ENCODE data around the gene OR6J1.
"Not testable (repeated sequence)": the region's sequence is repeated elsewhere in the genome, so short reads cannot be mapped to it uniquely, and the experiment has no call there.

OR6J1 gene

GRCh38 chr14:22635980-22636379, 8.2 kb downstream of the OR6J1 start:
- H3K27ac Mint-ChIP-seq; H3K36me3 Mint-ChIP-seq; ATAC-seq (replicated peaks); H3K4me3 Mint-ChIP-seq; H3K9me3 Mint-ChIP-seq; DNase-seq; H3K4me1 Mint-ChIP-seq: not testable (repeated sequence)
- H3K27me3 Mint-ChIP-seq: peaks cover 14 to 23% of the 10 kb centered on the region in 2 donors

DNA sequence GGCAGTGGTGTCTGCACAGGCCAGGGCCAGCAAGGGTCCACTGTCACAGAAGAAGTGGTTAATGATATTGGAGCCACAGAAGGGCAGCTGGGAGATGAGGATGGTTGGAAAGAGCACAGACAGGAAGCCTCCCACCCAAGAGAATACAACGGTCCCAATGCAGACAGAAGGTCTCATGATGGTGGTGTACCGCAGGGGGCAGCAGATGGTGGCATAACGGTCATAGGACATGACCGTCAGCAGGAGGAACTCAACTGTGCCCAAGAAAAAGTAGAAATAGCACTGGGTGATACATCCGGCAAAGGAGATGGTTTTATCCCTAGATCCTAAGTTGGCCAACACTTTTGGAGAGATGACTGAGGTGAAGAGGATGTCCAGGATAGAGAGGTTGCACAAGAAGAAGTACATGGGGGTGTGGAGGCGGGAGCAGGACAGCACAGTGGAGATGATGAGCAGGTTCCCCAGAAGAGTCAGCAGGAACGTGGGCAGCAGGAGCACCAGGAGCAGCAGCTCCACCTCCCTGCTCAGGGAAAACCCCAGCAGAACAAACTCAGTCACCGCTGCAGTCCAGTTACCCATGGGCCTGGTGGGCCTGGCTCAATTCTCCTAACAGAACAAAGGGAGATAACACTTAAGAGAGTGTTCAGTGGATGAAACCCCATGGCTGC, 9.8 kb downstream of the OR6J1 start:
- H3K27me3 Mint-ChIP-seq: peaks cover 25 to 36% of the 10 kb centered on the region in 2 donors
- no peak overlapping the region for H3K4me3 Mint-ChIP-seq
- peaks cover 7 to 14% of the 10 kb centered on the region in 2 donors for H3K9me3 Mint-ChIP-seq
- peaks cover 6 to 7% of the 10 kb centered on the region in 2 donors for H3K36me3 Mint-ChIP-seq
- ATAC-seq (replicated peaks) (no peak), DNase-seq (no peak)
- peaks cover 0 to 2% of the 10 kb centered on the region in 2 donors for H3K4me1 Mint-ChIP-seq
- no peak overlapping the region for H3K27ac Mint-ChIP-seq

GRCh38 chr14:22630486-22630885, 13.7 kb downstream of the OR6J1 start:
- no peak for ATAC-seq (replicated peaks)
- H3K4me3 Mint-ChIP-seq: no peak overlapping the region
- H3K27me3 Mint-ChIP-seq: peaks cover 35 to 43% of the 10 kb centered on the region in 2 donors
- no peak for DNase-seq
- no peak overlapping the region for H3K27ac Mint-ChIP-seq
- peaks cover 6 to 7% of the 10 kb centered on the region in 2 donors for H3K36me3 Mint-ChIP-seq
- peaks cover 0 to 2% of the 10 kb centered on the region in 2 donors for H3K4me1 Mint-ChIP-seq
- peaks cover 7 to 14% of the 10 kb centered on the region in 2 donors for H3K9me3 Mint-ChIP-seq

DNA sequence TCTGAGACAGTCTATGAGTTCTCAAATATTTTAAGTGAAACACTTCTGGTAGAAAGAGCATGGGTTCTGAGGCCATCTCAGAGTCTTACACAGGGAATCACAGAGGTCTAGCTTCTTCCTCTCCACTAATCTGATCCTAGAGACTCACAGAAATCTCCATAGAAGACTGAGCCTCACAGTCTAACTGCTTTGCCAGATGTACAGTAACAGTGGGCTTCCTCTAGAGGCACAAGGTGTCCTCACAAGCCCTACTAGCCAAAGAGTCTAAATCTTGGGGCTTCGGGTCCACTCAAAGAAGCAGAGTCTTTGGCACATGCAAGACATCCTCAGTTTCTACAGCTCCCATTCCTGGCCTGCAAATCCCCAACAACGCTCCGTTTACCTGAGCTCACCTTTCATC, 14.1 kb downstream of the OR6J1 start:
- no peak overlapping the region for H3K4me3 Mint-ChIP-seq
- peaks cover 0 to 2% of the 10 kb centered on the region in 2 donors for H3K4me1 Mint-ChIP-seq
- no peak for ATAC-seq (replicated peaks)
- H3K36me3 Mint-ChIP-seq: peaks cover 6 to 7% of the 10 kb centered on the region in 2 donors
- H3K27ac Mint-ChIP-seq: no peak overlapping the region
- H3K9me3 Mint-ChIP-seq: peaks cover 7 to 14% of the 10 kb centered on the region in 2 donors
- H3K27me3 Mint-ChIP-seq: peaks cover 35 to 43% of the 10 kb centered on the region in 2 donors
- no peak for DNase-seq

DNA sequence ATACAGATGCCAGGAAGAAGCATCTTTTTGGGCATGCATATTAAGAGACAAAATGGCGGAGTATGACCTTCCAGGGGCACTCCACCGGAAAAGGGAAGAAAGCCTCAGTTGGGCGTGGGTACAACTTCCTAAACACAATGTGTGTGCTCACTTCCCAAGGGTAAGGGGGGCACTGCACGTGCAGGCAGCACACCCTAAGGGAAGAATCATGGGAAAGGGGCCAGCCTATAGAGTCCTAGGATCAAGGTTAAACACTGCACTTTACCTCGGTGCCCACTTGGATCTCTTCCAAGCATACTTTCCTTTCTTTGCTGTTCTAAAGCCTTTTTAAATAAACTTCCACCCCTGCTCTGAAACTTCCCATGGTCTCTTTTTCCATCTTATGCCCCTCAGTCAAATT, 14.8 kb downstream of the OR6J1 start:
- H3K4me3 Mint-ChIP-seq: no peak overlapping the region
- H3K27me3 Mint-ChIP-seq: peaks cover 35 to 43% of the 10 kb centered on the region in 2 donors
- peaks cover 7 to 14% of the 10 kb centered on the region in 2 donors for H3K9me3 Mint-ChIP-seq
- DNase-seq (no peak), ATAC-seq (replicated peaks) (no peak)
- peaks cover 0 to under 1% of the 10 kb centered on the region in 2 donors for H3K4me1 Mint-ChIP-seq
- peaks cover 6 to 7% of the 10 kb centered on the region in 2 donors for H3K36me3 Mint-ChIP-seq
- H3K27ac Mint-ChIP-seq: no peak overlapping the region

DNA sequence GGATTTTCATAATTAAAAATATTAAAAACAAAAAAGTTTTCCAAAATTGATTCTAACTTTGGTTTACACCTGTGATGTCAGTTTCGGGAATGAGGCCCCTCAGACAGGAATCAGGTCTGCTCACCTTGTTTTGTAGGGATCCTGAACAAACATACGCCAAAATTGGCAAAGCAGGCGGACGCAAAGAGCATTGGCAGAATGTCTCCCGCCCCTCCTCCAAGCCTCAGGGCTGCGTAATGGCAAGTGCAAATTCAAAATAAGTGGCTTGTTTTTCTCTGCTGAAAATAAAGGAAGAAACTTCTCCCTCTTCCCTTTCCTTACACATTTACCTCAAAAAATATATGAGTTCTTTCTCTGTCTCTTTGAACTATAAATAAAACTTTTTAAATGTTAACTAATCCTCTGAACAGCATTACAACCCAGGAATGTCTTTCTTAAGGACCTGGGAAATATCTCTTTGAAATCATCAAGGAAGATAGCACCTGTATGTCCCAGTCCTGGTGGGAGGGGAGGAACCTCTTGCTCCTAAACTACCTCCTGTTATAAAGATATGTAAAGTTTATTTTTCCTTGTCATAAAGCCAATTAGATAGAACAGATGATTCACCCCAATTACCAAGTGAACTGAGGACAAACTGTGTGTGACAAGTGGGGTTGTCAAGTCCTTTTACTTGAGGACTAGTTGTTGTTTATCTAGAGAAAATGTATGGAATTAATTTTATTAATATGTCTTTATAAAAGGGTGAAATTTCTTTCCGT, 16.5 kb downstream of the OR6J1 start:
- Mint-ChIP-seq H3K36me3 (peaks cover 6 to 7% of the 10 kb centered on the region in 2 donors), H3K27me3 (peaks cover 33 to 37% of the 10 kb centered on the region in 2 donors), H3K4me3 (no peak overlapping the region), H3K4me1 (peaks cover 0 to 6% of the 10 kb centered on the region in 2 donors), H3K9me3 (peaks cover 7 to 14% of the 10 kb centered on the region in 2 donors), H3K27ac (no peak overlapping the region)
- DNase-seq (no peak), ATAC-seq (replicated peaks) (no peak)

DNA sequence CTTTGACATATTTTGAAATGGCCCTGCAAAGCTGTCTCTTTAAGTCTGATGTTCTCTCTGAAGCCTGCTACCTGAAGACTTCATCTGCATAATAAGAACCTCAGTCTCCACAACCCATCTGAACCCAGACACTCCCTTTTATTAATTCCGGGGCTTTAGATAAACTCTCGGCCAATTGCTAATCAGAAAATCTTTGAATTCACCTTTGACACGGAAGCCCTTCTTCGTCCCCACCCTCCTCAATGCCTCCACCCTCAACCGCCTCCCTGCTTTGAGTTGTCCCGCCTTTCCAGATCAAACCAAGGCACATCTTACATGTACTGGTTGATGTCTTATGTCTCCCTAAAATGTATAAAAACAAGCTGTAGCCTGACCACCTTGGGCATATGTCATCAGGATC, 17.6 kb downstream of the OR6J1 start:
- Mint-ChIP-seq H3K36me3 (peaks cover 6 to 10% of the 10 kb centered on the region in 2 donors), H3K4me3 (no peak overlapping the region), H3K4me1 (peaks cover 0 to 6% of the 10 kb centered on the region in 2 donors), H3K27ac (no peak overlapping the region), H3K9me3 (peaks cover 7 to 11% of the 10 kb centered on the region in 2 donors), H3K27me3 (peaks cover 25 to 29% of the 10 kb centered on the region in 2 donors)
- DNase-seq (no peak), ATAC-seq (replicated peaks) (no peak)

- ATAC-seq (replicated peaks) (no peak), DNase-seq (no peak)
- peaks cover 0 to 6% of the 10 kb centered on the region in 2 donors for H3K4me1 Mint-ChIP-seq
- H3K4me3 Mint-ChIP-seq: no peak overlapping the region
- H3K9me3 Mint-ChIP-seq: no peaks in the 10 kb centered on the region
- H3K27me3 Mint-ChIP-seq: peaks cover 4 to 5% of the 10 kb centered on the region in 2 donors
- H3K36me3 Mint-ChIP-seq: peaks cover 5 to 10% of the 10 kb centered on the region in 2 donors
- no peak overlapping the region for H3K27ac Mint-ChIP-seq
Observed at GRCh38 chr14:22623047-22623446, 21.1 kb downstream of the OR6J1 start.

- ATAC-seq (replicated peaks) (no peak), DNase-seq (no peak)
- peaks cover 5 to 10% of the 10 kb centered on the region in 2 donors for H3K36me3 Mint-ChIP-seq
- no peak overlapping the region for H3K27ac Mint-ChIP-seq
- H3K27me3 Mint-ChIP-seq: peaks cover 4 to 5% of the 10 kb centered on the region in 2 donors
- no peak overlapping the region for H3K4me3 Mint-ChIP-seq
- H3K9me3 Mint-ChIP-seq: no peaks in the 10 kb centered on the region
- H3K4me1 Mint-ChIP-seq: peaks cover 0 to 6% of the 10 kb centered on the region in 2 donors
Observed at GRCh38 chr14:22622255-22622654, 21.9 kb downstream of the OR6J1 start.

DNA sequence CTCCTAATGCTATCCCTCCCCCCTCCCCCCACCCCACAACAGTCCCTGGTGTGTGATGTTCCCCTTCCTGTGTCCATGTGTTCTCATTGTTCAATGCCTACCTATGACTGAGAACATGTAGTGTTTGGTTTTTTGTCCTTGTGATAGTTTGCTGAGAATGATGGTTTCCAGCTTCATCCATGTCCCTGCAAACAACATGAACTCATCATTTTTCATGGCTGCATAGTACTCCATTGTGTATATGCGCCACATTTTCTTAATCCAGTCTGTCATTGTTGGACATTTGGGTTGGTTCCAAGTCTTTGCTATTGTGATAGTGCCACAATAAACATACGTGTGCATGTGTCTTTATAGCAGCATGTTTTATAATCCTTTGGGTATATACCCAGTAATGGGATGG, 28.4 kb downstream of the OR6J1 start:
- peaks cover 26 to 31% of the 10 kb centered on the region in 2 donors for H3K36me3 Mint-ChIP-seq
- ATAC-seq (replicated peaks); H3K9me3 Mint-ChIP-seq; H3K4me3 Mint-ChIP-seq; H3K27ac Mint-ChIP-seq; H3K27me3 Mint-ChIP-seq; DNase-seq; H3K4me1 Mint-ChIP-seq: not testable (repeated sequence)

- H3K36me3 Mint-ChIP-seq: peaks cover 35 to 43% of the 10 kb centered on the region in 2 donors
- peak; percentile 66 to 84 for ATAC-seq (replicated peaks)
- H3K27ac Mint-ChIP-seq: no peak overlapping the region
- no peak for DNase-seq
- H3K27me3 Mint-ChIP-seq: no peaks in the 10 kb centered on the region
- peaks cover 0 to 2% of the 10 kb centered on the region in 2 donors for H3K9me3 Mint-ChIP-seq
- peaks cover 3 to 9% of the 10 kb centered on the region in 2 donors for H3K4me1 Mint-ChIP-seq
- H3K4me3 Mint-ChIP-seq: no peak overlapping the region
Observed at GRCh38 chr14:22614240-22614799, 29.8 kb downstream of the OR6J1 start.

DNA sequence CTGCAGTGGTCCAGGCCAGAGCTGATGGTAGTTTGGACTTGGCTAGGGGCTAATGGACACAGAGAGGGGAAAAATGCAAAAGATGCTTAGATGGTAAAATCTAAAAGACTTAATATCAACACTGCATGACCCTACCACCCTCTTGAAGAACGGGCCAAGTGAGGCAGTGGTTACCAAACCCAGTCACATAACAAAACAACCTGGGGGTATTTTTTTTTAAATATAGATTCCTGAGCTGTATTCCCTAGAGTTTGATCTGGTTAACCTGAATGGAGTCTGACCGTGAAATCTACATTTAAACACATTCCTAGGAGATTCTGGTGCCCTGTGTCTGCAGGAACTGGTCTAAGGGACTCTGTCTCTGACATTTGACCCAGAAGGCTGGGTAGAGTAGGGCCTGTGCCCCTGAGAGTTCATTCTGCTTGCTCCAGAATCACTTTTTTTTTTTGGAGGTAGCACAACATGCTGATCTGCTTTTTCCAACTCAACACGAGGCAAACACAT, 30.4 kb downstream of the OR6J1 start:
- no peak for ATAC-seq (replicated peaks)
- Mint-ChIP-seq H3K9me3 (peaks cover 0 to 2% of the 10 kb centered on the region in 2 donors), H3K36me3 (peaks cover 39 to 45% of the 10 kb centered on the region in 2 donors), H3K27ac (peak overlapping the region; percentile 37), H3K27me3 (no peaks in the 10 kb centered on the region), H3K4me1 (peaks cover 3 to 9% of the 10 kb centered on the region in 2 donors), H3K4me3 (no peak overlapping the region)
- DNase-seq: no peak

- peak overlapping the region; percentile 60 for H3K27ac Mint-ChIP-seq
- H3K9me3 Mint-ChIP-seq: peaks cover 0 to 2% of the 10 kb centered on the region in 2 donors
Observed at GRCh38 chr14:22613106-22613695, 31.0 kb downstream of the OR6J1 start.

DNA sequence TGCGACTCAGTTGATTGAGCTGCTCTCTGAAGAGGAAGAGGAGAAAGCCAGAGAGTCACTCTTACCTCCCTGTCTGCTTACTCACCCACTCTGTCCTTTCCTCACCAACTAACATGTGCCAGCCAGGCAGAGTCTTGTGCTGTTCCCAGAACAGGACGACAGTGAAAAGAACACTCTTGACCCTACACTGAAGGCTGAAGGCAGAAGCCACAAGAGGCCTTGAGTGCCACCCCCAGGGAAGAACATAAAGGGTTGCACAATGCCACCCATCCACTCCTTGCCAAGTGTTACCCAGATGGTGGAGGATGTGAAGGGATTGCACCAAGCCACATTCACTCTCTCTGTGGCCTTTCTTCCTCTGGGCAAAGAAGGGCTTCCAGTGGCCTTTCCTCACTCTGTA, 33.2 kb downstream of the OR6J1 start:
- no peak for ATAC-seq (replicated peaks)
- DNase-seq: no peak
- H3K9me3 Mint-ChIP-seq: no peaks in the 10 kb centered on the region
- H3K36me3 Mint-ChIP-seq: peaks cover 52 to 61% of the 10 kb centered on the region in 2 donors
- peaks cover 3 to 9% of the 10 kb centered on the region in 2 donors for H3K4me1 Mint-ChIP-seq
- H3K27ac Mint-ChIP-seq: no peak overlapping the region
- H3K4me3 Mint-ChIP-seq: no peak overlapping the region
- H3K27me3 Mint-ChIP-seq: no peaks in the 10 kb centered on the region

More at GRCh38 chr14:22613106-22613695, 31.0 kb downstream of the OR6J1 start:
- H3K27me3 Mint-ChIP-seq: no peaks in the 10 kb centered on the region
- H3K4me1 Mint-ChIP-seq: peaks cover 3 to 9% of the 10 kb centered on the region in 2 donors
- ATAC-seq (replicated peaks) (no peak), DNase-seq (no peak)
- no peak overlapping the region for H3K4me3 Mint-ChIP-seq
- peaks cover 45 to 50% of the 10 kb centered on the region in 2 donors for H3K36me3 Mint-ChIP-seq

All from stimulated activated naive B cell treated with anti-CD40 and anti-IgM and Interleukin-4, amounts not matched to agents 10 μg/mL and 1 μg/mL and 100 μg/mL, for 72 hours (primary cell).